ENCODE results near the gene UPB1.

The UPB1 gene

GRCh38 chr22:24496661-24497060, 1.5 kb downstream of the UPB1 start:
- DNase-seq, result peak; percentile 54
- H3K4me3 ChIP-seq (ENCODE audit: low read depth, low read length), result no peak overlapping the region
- no peaks in the 10 kb centered on the region for H3K9me3 ChIP-seq (ENCODE audit: severe bottlenecking)
- TF ChIP-seq CTCF (IDR thresholded peaks at IDR 0.05; ENCODE audit: low read depth, low read length), result no peak
- peak overlapping the region; percentile 58 for H3K27ac ChIP-seq
- H3K27me3 ChIP-seq (ENCODE audit: insufficient read depth, low read depth, severe bottlenecking), result no peaks in the 10 kb centered on the region
- H3K36me3 ChIP-seq, result no peaks in the 10 kb centered on the region

GRCh38 chr22:24497841-24498258, 2.7 kb downstream of the UPB1 start:
- H3K9me3 ChIP-seq (ENCODE audit: severe bottlenecking), result no peaks in the 10 kb centered on the region
- TF ChIP-seq CTCF (IDR thresholded peaks at IDR 0.05; ENCODE audit: low read depth, low read length), result no peak
- H3K36me3 ChIP-seq, result no peaks in the 10 kb centered on the region
- H3K4me3 ChIP-seq (ENCODE audit: low read depth, low read length), result no peak overlapping the region
- no peak overlapping the region for H3K27ac ChIP-seq
- DNase-seq, result no peak
- no peaks in the 10 kb centered on the region for H3K27me3 ChIP-seq (ENCODE audit: insufficient read depth, low read depth, severe bottlenecking)

GRCh38 chr22:24498824-24499223, 3.7 kb downstream of the UPB1 start:
- TF ChIP-seq CTCF (IDR thresholded peaks at IDR 0.05; ENCODE audit: low read depth, low read length), result peak; percentile 40

GRCh38 chr22:24499706-24500276, 4.7 kb downstream of the UPB1 start:
- no peak for TF ChIP-seq CTCF (IDR thresholded peaks at IDR 0.05; ENCODE audit: low read depth, low read length)
- Histone ChIP-seq H3K36me3 (no peaks in the 10 kb centered on the region), H3K27me3 (ENCODE audit: insufficient read depth, low read depth, severe bottlenecking) (no peaks in the 10 kb centered on the region), H3K27ac (peak overlapping the region; percentile 11; the same call in 1 of the 2 replicates), H3K9me3 (ENCODE audit: severe bottlenecking) (no peaks in the 10 kb centered on the region), H3K4me3 (ENCODE audit: low read depth, low read length) (no peak overlapping the region)
- DNase-seq, result no peak

More at GRCh38 chr22:24498824-24499223, 3.7 kb downstream of the UPB1 start:
- Histone ChIP-seq H3K27ac (no peak overlapping the region), H3K4me3 (ENCODE audit: low read depth, low read length) (no peak overlapping the region), H3K27me3 (ENCODE audit: insufficient read depth, low read depth, severe bottlenecking) (no peaks in the 10 kb centered on the region), H3K36me3 (no peaks in the 10 kb centered on the region), H3K9me3 (ENCODE audit: severe bottlenecking) (no peaks in the 10 kb centered on the region)
- peak; percentile 88 for DNase-seq

- no peaks in the 10 kb centered on the region for H3K36me3 ChIP-seq
- no peak overlapping the region for H3K4me3 ChIP-seq (ENCODE audit: low read depth, low read length)
- H3K27me3 ChIP-seq (ENCODE audit: insufficient read depth, low read depth, severe bottlenecking), result no peaks in the 10 kb centered on the region
- peak; percentile 28; the same call in 1 of the 2 replicates for TF ChIP-seq CTCF (IDR thresholded peaks at IDR 0.05; ENCODE audit: low read depth, low read length)
- peak; percentile 83 for DNase-seq
- peak overlapping the region; percentile 11; the same call in 1 of the 2 replicates for H3K27ac ChIP-seq
- H3K9me3 ChIP-seq (ENCODE audit: severe bottlenecking), result no peaks in the 10 kb centered on the region
Observed at GRCh38 chr22:24500277-24500820, 5.2 kb downstream of the UPB1 start.

All from WERI-Rb-1 (cell line).